HepG2 (cell line): ENCODE results near the gene FBH1. TPM values are rescaled to one million over a fixed set of nuclear protein-coding genes. Genes with fewer than 3 reads are reported as not detected.
A peak's percentile ranks its signal among the peaks of the same experiment; 100 is the strongest.

Source experiments
- AGO1 ChIP-seq: fragments of 200-400 bp; formaldehyde crosslinking; IDR thresholded peaks from 2 replicates; pipeline ENCODE4 v1.6.1; 2017; ENCODE audit warnings: mild to moderate bottlenecking, low read depth, low read length, moderate library complexity; ENCODE audit not compliant: poor library complexity, severe bottlenecking
- ATM ChIP-seq: fragments of 450-650 bp; IDR thresholded peaks from 2 replicates; pipeline ENCODE4 v1.7.1; 2017; ENCODE audit warnings: mild to moderate bottlenecking, borderline replicate concordance
- CBFB ChIP-seq: sonication (generic); formaldehyde crosslinking; IDR thresholded peaks from 2 replicates; pipeline ENCODE4 v1.4.0; 2020; ENCODE audit warnings: missing genetic modification reagents
- EP300 ChIP-seq, 3 experiments: sonication (generic) in 1 of 3; formaldehyde crosslinking in 1 of 3; IDR thresholded peaks; 2 replicates each; pipeline versions ENCODE4 v1.5.1 to v1.6.1; 2011 to 2020; ENCODE audit warnings: low read depth in 2 of 3, low read length in 2 of 3, borderline replicate concordance in 1 of 3, improper control_type of control experiment in 1 of 3, mild to moderate bottlenecking in 1 of 3, missing genetic modification reagents in 1 of 3, moderate library complexity in 1 of 3
- FOXC1 ChIP-seq: sonication (generic); formaldehyde crosslinking; IDR thresholded peaks from 2 replicates; pipeline ENCODE4 v1.8.0; 2022; ENCODE audit warnings: mild to moderate bottlenecking, missing genetic modification reagents, borderline replicate concordance
- HBP1 ChIP-seq: IDR thresholded peaks from 2 replicates; pipeline ENCODE4 v1.6.1; 2016; ENCODE audit warnings: low read depth, control low read depth
- HOXA3 ChIP-seq: sonication (generic); formaldehyde crosslinking; IDR thresholded peaks from 2 replicates; pipeline ENCODE4 v1.5.0; 2020; ENCODE audit warnings: missing genetic modification reagents
- MYNN ChIP-seq: sonication (generic); formaldehyde crosslinking; IDR thresholded peaks from 2 replicates; pipeline ENCODE4 v1.4.0; 2020; ENCODE audit warnings: mild to moderate bottlenecking, low read depth, missing genetic modification reagents
- MYPOP ChIP-seq: sonication (generic); formaldehyde crosslinking; IDR thresholded peaks from 2 replicates; pipeline ENCODE4 v1.8.1; 2023; ENCODE audit warnings: mild to moderate bottlenecking, moderate library complexity, missing genetic modification reagents
- NKX3-1 ChIP-seq: sonication (generic); formaldehyde crosslinking; IDR thresholded peaks from 2 replicates; pipeline ENCODE4 v1.5.0; 2020; ENCODE audit warnings: missing genetic modification reagents
- NR2F1 ChIP-seq, 2 experiments: fragments of 450-650 bp in 1 of 2; formaldehyde crosslinking in 1 of 2; IDR thresholded peaks; 2 replicates each; pipeline versions ENCODE4 v1.5.0 to v1.6.1; 2016 to 2020; ENCODE audit warnings: mild to moderate bottlenecking in 1 of 2, missing compliant biosample characterization in 1 of 2, missing genetic modification reagents in 1 of 2, moderate library complexity in 1 of 2
- RXRB ChIP-seq: IDR thresholded peaks from 2 replicates; pipeline ENCODE4 v1.6.1; 2016; ENCODE audit warnings: borderline replicate concordance, missing genetic modification reagents, missing compliant biosample characterization
- TOPORS ChIP-seq: sonication (generic); formaldehyde crosslinking; IDR thresholded peaks from 2 replicates; pipeline ENCODE4 v1.8.0; 2023; ENCODE audit warnings: mild to moderate bottlenecking, missing genetic modification reagents
- TRIM24 ChIP-seq: sonication (generic); formaldehyde crosslinking; IDR thresholded peaks from 2 replicates; pipeline ENCODE4 v1.8.0; 2022; ENCODE audit warnings: mild to moderate bottlenecking, missing genetic modification reagents
- ZNF296 ChIP-seq: sonication (generic); formaldehyde crosslinking; conservative IDR thresholded peaks from 2 replicates; pipeline ENCODE4 v1.5.0; 2020; ENCODE audit warnings: mild to moderate bottlenecking, missing genetic modification reagents
- ZNF33B ChIP-seq: sonication (generic); formaldehyde crosslinking; IDR thresholded peaks from 2 replicates; pipeline ENCODE4 v1.5.1; 2020; ENCODE audit warnings: mild to moderate bottlenecking, missing genetic modification reagents
- ZNF530 ChIP-seq: sonication (generic); formaldehyde crosslinking; IDR thresholded peaks from 2 replicates; pipeline ENCODE4 v1.5.0; 2020; ENCODE audit warnings: low read depth, mild to moderate bottlenecking, missing genetic modification reagents
- ZNF564 ChIP-seq: sonication (generic); formaldehyde crosslinking; IDR thresholded peaks from 2 replicates; pipeline ENCODE4 v1.8.1; 2023; ENCODE audit warnings: mild to moderate bottlenecking, missing genetic modification reagents
- ZNF605 ChIP-seq: sonication (generic); formaldehyde crosslinking; IDR thresholded peaks from 2 replicates; pipeline ENCODE4 v1.8.0; 2022; ENCODE audit warnings: mild to moderate bottlenecking, missing genetic modification reagents
- ZNF83 ChIP-seq: sonication (generic); formaldehyde crosslinking; IDR thresholded peaks from 2 replicates; pipeline ENCODE4 v1.4.0; 2020; ENCODE audit warnings: missing genetic modification reagents, mild to moderate bottlenecking, borderline replicate concordance
- ZNF839 ChIP-seq: sonication (generic); formaldehyde crosslinking; IDR thresholded peaks from 2 replicates; pipeline ENCODE4 v1.4.0; 2020; ENCODE audit warnings: missing genetic modification reagents, mild to moderate bottlenecking, borderline replicate concordance
- ZNF841 ChIP-seq: sonication (generic); formaldehyde crosslinking; IDR thresholded peaks from 2 replicates; pipeline ENCODE4 v1.8.1; 2023; ENCODE audit warnings: missing genetic modification reagents, borderline replicate concordance
- polyA plus RNA-seq, 8 experiments: library from polyadenylated mRNA; depleted of rRNA in 3 of 8; stranded (reverse) in 7 of 8; unstranded in 1 of 8; fragments of >200 nt; fragmentation: Illumina TruSeq in 4 of 8; extraction: Trizol in 4 of 8; gene quantifications; 2 replicates each; pipeline versions ENCODE4 v1.2.1 to v1.2.3, GENCODE V29; 2011 to 2016; ENCODE audit warnings: low read depth in 4 of 8, missing spikeins in 1 of 8, mixed read lengths in 1 of 8; ENCODE audit not compliant: insufficient read depth in 1 of 8
- total RNA-seq, 5 experiments: library from RNA; depleted of rRNA; stranded (reverse); fragments of >200 nt; fragmentation: Illumina TruSeq; extraction: Trizol; gene quantifications; 2 replicates each; pipeline ENCODE4 v1.2.3, GENCODE V29; 2016; ENCODE audit warnings: low read depth in 1 of 5
- TF ChIP-seq, protein P1 (sequence below), 2 experiments: sonication (generic) in 1 of 2; formaldehyde crosslinking in 1 of 2; IDR thresholded peaks; 2 replicates each; pipeline versions ENCODE4 v1.4.0 to v1.6.1; 2018 to 2020; ENCODE audit warnings: missing genetic modification reagents in 2 of 2, borderline replicate concordance in 1 of 2, low read depth in 1 of 2, mild to moderate bottlenecking in 1 of 2, missing biosample characterization in 1 of 2

Gene FBH1
- total and polyA plus RNA-seq, 2 of the 13 experiments (the other 11 are each of a cell fraction or from before 2014, with no cell fraction given), result 48.8 to 60.3 TPM

DNA sequence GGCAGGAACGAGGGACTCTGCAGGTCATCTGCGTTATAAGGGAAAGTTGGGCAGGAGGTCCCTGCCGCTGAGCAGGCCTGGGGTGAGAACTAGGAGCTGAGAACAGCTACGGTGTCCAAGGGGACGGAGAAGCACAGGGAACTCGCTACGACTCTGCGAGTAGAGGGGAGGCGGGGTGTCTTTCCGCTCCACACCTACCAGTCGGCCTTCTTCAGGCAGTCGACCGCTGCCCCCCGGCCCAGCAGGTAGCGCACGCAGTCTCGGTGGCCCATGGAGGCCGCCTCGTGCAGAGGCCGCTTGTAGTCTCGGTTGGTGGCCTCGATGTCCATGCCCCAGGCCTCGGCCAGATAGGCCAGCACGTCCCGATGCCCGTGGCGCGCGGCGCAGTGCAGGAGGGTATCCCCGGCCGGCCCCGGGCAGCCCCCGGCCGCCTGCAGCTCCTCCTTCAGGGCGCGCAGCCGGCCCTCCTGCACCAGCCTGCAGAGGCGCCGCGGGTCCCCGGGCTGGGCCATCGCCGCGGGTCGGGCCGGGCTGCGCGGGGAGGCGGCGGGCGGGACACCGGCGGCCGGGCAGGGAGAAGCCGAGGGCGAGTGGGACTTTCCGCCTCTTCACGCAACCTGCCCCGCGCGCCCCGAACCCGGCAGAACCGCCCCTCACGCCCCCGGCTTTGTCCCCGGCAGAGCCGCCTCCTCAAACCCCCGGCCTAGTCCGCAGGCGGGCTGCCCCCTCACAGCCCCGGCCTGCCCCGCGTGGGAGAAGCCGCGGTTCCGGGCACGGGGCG, 1.0 kb upstream of the FBH1 start (continued):
- TF ChIP-seq ZNF530 (CRISPR knock-in tag) (0 out of 2 replicates have a peak, but pooled peaks have one; percentile 27), ZNF841 (CRISPR knock-in tag) (no peak), MYNN (no peak), TRIM24 (CRISPR knock-in tag) (no peak), NKX3-1 (CRISPR knock-in tag) (no peak), ZNF839 (CRISPR knock-in tag) (0 out of 2 replicates have a peak, but pooled peaks have one; percentile 28), AGO1 (no peak), RXRB (CRISPR knock-in tag) (0 out of 2 replicates have a peak, but pooled peaks have one; percentile 13), ZNF296 (CRISPR knock-in tag) (no peak), EP300 (IDR thresholded peaks at IDR 0.05; ENCODE audit: low read depth in 2 of 2, low read length in 2 of 2) (no peak), EP300 (CRISPR knock-in tag; IDR thresholded peaks at IDR 0.05; ENCODE audit: borderline replicate concordance) (no peak), CBFB (no peak), TOPORS (no peak), FOXC1 (CRISPR knock-in tag) (0 out of 2 replicates have a peak, but pooled peaks have one; percentile 34), HOXA3 (no peak), ZNF564 (CRISPR knock-in tag) (no peak), MYPOP (CRISPR knock-in tag) (peak; percentile 51; the same call in 1 of the 2 replicates), NR2F1 (CRISPR knock-in tag; IDR thresholded peaks at IDR 0.05) (no peak), ZNF83 (CRISPR knock-in tag) (no peak; the same call in 1 of the 2 replicates), ATM (no peak), HBP1 (CRISPR knock-in tag) (no peak), ZNF33B (CRISPR knock-in tag) (0 out of 2 replicates have a peak, but pooled peaks have one; percentile 13), ZNF605 (0 out of 2 replicates have a peak, but pooled peaks have one; percentile 22)
- TF ChIP-seq, protein P1, sequence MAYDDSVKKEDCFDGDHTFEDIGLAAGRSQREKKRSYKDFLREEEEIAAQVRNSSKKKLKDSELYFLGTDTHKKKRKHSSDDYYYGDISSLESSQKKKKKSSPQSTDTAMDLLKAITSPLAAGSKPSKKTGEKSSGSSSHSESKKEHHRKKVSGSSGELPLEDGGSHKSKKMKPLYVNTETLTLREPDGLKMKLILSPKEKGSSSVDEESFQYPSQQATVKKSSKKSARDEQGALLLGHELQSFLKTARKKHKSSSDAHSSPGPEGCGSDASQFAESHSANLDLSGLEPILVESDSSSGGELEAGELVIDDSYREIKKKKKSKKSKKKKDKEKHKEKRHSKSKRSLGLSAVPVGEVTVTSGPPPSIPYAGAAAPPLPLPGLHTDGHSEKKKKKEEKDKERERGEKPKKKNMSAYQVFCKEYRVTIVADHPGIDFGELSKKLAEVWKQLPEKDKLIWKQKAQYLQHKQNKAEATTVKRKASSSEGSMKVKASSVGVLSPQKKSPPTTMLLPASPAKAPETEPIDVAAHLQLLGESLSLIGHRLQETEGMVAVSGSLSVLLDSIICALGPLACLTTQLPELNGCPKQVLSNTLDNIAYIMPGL (CRISPR knock-in tag; IDR thresholded peaks at IDR 0.05; ENCODE audit: borderline replicate concordance in 1 of 2, low read depth in 1 of 2), result peak in 1 of 2 experiments; percentile 25; a peak in 1 of 4 replicates
